ENCODE results near the gene SDF2. TPM values are rescaled to one million over a fixed set of nuclear protein-coding genes. Genes with fewer than 3 reads are reported as not detected.

The SDF2 gene
- total RNA-seq, 2 experiments from 2014 or later = 30.3 to 32.0 TPM

DNA sequence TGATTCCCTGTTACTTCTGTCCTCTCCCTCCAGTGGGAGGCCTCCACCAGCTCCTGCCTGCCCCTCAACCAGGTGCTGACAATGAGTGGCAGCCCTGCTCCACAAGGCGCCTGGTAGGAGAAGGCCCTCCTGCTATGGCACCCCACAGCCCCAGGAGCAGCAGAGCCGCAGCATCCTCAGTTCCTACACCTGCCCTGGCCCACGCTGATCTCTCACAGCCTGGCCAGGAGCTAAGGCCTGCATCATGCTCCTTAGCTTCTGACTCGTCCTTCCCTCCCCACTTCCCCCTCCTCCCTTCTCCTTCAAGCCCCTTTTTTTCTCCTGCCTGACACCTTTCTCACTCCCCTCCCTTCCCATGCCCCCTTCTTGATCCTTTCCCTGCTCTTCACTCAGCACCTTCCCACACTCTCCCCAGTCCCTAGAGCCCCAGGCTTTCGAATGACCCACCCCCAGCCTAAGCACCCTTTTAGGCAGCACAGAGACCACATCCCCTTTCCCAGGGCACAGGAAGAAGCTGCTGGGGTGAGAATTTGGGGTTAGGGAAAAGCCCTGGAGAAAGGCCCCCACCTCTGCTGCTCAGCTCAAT lies 43.5 kb upstream of the SDF2 start:
- H3K9me3 Mint-ChIP-seq = no peaks in the 10 kb centered on the region
- intact Hi-C loops (cut with DNase I, micrococcal nuclease) = no loop called here
- ChIA-PET POLR2A (no interaction called here), CTCF (no interaction called here)
- H3K27me3 Mint-ChIP-seq = no peaks in the 10 kb centered on the region
- H3K4me1 Mint-ChIP-seq (ENCODE audit: low read depth) = no peaks in the 10 kb centered on the region
- no peaks in the 10 kb centered on the region for H3K9me3 ChIP-seq (ENCODE audit: control insufficient read depth in 1 of 2, insufficient read depth in 1 of 2, low read length in 2 of 2)
- no peaks in the 10 kb centered on the region for H3K27me3 ChIP-seq (ENCODE audit: control insufficient read depth in 1 of 2, insufficient read depth in 2 of 2, low read length in 2 of 2)
- DNase-seq (no peak), ATAC-seq (ENCODE audit: poor library complexity) (no peak)
- peak overlapping the region in 1 of 2 donors; percentile 11 for H3K27ac ChIP-seq (ENCODE audit: low read depth in 1 of 2, low read length in 2 of 2)
- no peaks in the 10 kb centered on the region for H3K4me1 ChIP-seq (ENCODE audit: insufficient read depth, low read length)
- peaks cover 41% of the 10 kb centered on the region for H3K36me3 Mint-ChIP-seq (ENCODE audit: low read depth)
- TF ChIP-seq, protein P1, sequence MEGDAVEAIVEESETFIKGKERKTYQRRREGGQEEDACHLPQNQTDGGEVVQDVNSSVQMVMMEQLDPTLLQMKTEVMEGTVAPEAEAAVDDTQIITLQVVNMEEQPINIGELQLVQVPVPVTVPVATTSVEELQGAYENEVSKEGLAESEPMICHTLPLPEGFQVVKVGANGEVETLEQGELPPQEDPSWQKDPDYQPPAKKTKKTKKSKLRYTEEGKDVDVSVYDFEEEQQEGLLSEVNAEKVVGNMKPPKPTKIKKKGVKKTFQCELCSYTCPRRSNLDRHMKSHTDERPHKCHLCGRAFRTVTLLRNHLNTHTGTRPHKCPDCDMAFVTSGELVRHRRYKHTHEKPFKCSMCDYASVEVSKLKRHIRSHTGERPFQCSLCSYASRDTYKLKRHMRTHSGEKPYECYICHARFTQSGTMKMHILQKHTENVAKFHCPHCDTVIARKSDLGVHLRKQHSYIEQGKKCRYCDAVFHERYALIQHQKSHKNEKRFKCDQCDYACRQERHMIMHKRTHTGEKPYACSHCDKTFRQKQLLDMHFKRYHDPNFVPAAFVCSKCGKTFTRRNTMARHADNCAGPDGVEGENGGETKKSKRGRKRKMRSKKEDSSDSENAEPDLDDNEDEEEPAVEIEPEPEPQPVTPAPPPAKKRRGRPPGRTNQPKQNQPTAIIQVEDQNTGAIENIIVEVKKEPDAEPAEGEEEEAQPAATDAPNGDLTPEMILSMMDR (IDR thresholded peaks at IDR 0.05) = no peak
- H3K4me3 ChIP-seq (ENCODE audit: low read length) = no peak overlapping the region
- H3K4me3 Mint-ChIP-seq = no peak overlapping the region
- H3K36me3 ChIP-seq (ENCODE audit: insufficient read depth, low read length) = peaks cover 34% of the 10 kb centered on the region
- H3K27ac Mint-ChIP-seq = no peak overlapping the region

DNA sequence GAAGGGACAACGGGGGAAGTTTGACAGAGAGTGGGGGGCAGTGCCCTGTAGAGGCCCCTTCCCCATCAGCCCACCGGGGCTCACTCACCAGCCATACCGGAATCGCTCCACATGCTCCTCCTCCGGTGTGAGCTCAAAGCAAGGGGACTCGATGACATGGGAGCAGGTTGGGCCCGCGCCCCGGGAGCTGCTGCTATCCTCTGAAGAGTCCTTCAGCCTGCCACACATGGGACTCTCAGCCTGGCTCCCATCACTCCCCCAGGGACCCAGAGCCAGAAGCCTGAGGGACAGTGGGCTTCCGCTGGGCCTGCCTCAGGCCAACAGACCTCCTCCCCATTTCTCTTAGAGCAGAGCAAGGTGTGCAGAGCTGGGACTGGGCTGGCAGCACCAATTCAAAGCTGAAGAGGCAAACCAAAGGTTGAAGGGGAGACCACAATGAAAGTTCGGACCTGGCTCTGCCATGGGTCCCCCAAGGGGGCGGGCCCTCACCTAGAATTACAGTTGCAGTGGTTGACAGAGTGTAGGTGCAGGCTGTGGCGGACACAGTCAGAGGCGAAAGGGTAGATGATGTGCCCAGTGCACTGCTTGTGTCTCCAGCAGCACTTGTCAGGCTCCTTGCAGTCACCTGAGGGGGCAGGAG lies 42.6 kb upstream of the SDF2 start:
- no peak for ATAC-seq (ENCODE audit: poor library complexity)
- no peak overlapping the region for H3K27ac ChIP-seq (ENCODE audit: low read depth in 1 of 2, low read length in 2 of 2)
- H3K27me3 Mint-ChIP-seq = no peaks in the 10 kb centered on the region
- H3K4me3 ChIP-seq (ENCODE audit: low read length) = no peak overlapping the region
- peaks cover 49% of the 10 kb centered on the region for H3K36me3 Mint-ChIP-seq (ENCODE audit: low read depth)
- intact Hi-C loops (cut with DNase I, micrococcal nuclease) = no loop called here
- no peaks in the 10 kb centered on the region for H3K9me3 ChIP-seq (ENCODE audit: control insufficient read depth in 1 of 2, insufficient read depth in 1 of 2, low read length in 2 of 2)
- no peak overlapping the region for H3K27ac Mint-ChIP-seq
- CTCF ChIA-PET = no interaction called here
- TF ChIP-seq, protein P1 (IDR thresholded peaks at IDR 0.05) = no peak
- DNase-seq = no peak
- peaks cover 42% of the 10 kb centered on the region for H3K36me3 ChIP-seq (ENCODE audit: insufficient read depth, low read length)
- H3K4me3 Mint-ChIP-seq = no peak overlapping the region
- no peaks in the 10 kb centered on the region for H3K4me1 Mint-ChIP-seq (ENCODE audit: low read depth)
- POLR2A ChIA-PET = no interaction called here
- H3K27me3 ChIP-seq (ENCODE audit: control insufficient read depth in 1 of 2, insufficient read depth in 2 of 2, low read length in 2 of 2) = no peaks in the 10 kb centered on the region
- no peaks in the 10 kb centered on the region for H3K4me1 ChIP-seq (ENCODE audit: insufficient read depth, low read length)
- H3K9me3 Mint-ChIP-seq = no peaks in the 10 kb centered on the region

DNA sequence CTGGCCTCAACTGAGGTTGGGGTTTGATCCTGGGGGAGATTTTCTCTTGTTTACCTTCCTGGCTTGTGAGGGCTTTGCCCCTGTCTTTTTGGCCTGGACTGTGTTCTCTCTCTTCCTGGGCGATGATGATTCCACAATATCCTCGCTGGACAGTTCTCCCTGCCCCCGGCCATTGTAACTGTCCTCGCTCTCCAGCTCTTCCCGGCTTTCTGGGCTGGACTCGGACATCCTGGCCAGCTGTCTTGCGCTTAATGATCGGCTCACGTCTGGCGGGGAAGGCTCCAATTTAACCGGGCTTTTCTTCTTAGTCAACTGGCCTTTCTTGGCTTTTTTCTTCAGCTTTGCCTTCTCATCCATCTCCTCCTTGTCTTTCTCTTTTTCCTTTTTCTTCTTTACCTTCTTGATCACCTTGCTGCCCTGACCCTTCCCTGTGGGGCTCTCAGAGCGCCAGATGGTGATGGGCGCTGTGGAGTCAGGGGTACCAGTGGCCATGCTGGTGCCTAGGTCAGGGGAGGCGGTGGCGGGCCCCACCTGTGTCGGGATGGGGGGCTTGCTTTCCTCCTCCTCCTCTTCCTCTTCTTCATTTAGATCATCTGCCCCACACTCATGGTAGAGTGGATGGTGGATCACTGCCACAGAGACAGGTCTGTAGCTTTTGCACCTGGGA lies 42.0 kb upstream of the SDF2 start:
- H3K36me3 ChIP-seq (ENCODE audit: insufficient read depth, low read length) = peaks cover 49% of the 10 kb centered on the region
- ChIA-PET CTCF (no interaction called here), POLR2A (no interaction called here)
- DNase-seq (no peak), ATAC-seq (ENCODE audit: poor library complexity) (no peak)
- H3K4me3 Mint-ChIP-seq = no peak overlapping the region
- no peaks in the 10 kb centered on the region for H3K27me3 Mint-ChIP-seq
- H3K27me3 ChIP-seq (ENCODE audit: control insufficient read depth in 1 of 2, insufficient read depth in 2 of 2, low read length in 2 of 2) = no peaks in the 10 kb centered on the region
- no peaks in the 10 kb centered on the region for H3K9me3 Mint-ChIP-seq
- intact Hi-C loops (cut with DNase I, micrococcal nuclease) = no loop called here
- H3K36me3 Mint-ChIP-seq (ENCODE audit: low read depth) = peaks cover 55% of the 10 kb centered on the region
- TF ChIP-seq, protein P1 (IDR thresholded peaks at IDR 0.05) = no peak
- no peaks in the 10 kb centered on the region for H3K9me3 ChIP-seq (ENCODE audit: control insufficient read depth in 1 of 2, insufficient read depth in 1 of 2, low read length in 2 of 2)
- no peak overlapping the region for H3K27ac ChIP-seq (ENCODE audit: low read depth in 1 of 2, low read length in 2 of 2)
- H3K4me1 Mint-ChIP-seq (ENCODE audit: low read depth) = no peaks in the 10 kb centered on the region
- no peak overlapping the region for H3K27ac Mint-ChIP-seq
- H3K4me3 ChIP-seq (ENCODE audit: low read length) = no peak overlapping the region
- H3K4me1 ChIP-seq (ENCODE audit: insufficient read depth, low read length) = no peaks in the 10 kb centered on the region
